Measurements from ENCODE around the gene KCNQ1. TPM values are rescaled to one million over a fixed set of nuclear protein-coding genes. Genes with fewer than 3 reads are reported as not detected.

The KCNQ1 gene
- total RNA-seq, 1 experiment from 2014 or later = not detected

- Histone ChIP-seq H3K27me3 (ENCODE audit: insufficient read depth, low read depth) (no peaks in the 10 kb centered on the region), H3K27ac (no peak overlapping the region), H3K79me2 (ENCODE audit: low read depth) (peaks cover 49% of the 10 kb centered on the region), H2AFZ (no peak overlapping the region), H4K20me1 (ENCODE audit: insufficient read depth) (peaks cover 9% of the 10 kb centered on the region), H3K9me3 (ENCODE audit: insufficient read depth, low read depth) (no peaks in the 10 kb centered on the region), H3K36me3 (ENCODE audit: low read depth) (no peaks in the 10 kb centered on the region), H3K4me2 (no peak overlapping the region), H3K4me3 (no peak overlapping the region), H3K4me1 (replicated peaks; ENCODE audit: insufficient read depth) (peaks cover 10% of the 10 kb centered on the region), H3F3A (ENCODE audit: insufficient read depth, low read depth) (no peaks in the 10 kb centered on the region), H3K9me2 (ENCODE audit: insufficient read depth) (no peaks in the 10 kb centered on the region)
- intact Hi-C loops (cut with micrococcal nuclease; ENCODE audit: unreplicated experiment) = loop anchor here (10.0 kb wide), 1 partner anchor 160 kb away; no protein-coding TSS in a partner anchor
- CTCF ChIA-PET = no interaction called here
- TF ChIP-seq CTCF (conservative IDR thresholded peaks at IDR 0.05) (no peak), EZH2 (IDR thresholded peaks at IDR 0.05; ENCODE audit: low read depth) (no peak)
- DNase-seq = no peak
- POLR2A ChIA-PET (ENCODE audit: unreplicated experiment) = no interaction called here
- BruUV-seq (replicated peaks) = no TSS peak
Observed at GRCh38 chr11:2694495-2694894, 249.7 kb downstream of the KCNQ1 start.

GRCh38 chr11:2694995-2695939, 250.5 kb downstream of the KCNQ1 start:
- Histone ChIP-seq H3K27me3 (ENCODE audit: insufficient read depth, low read depth) (no peaks in the 10 kb centered on the region), H3K27ac (no peak overlapping the region)
- POLR2A ChIA-PET (ENCODE audit: unreplicated experiment) = no interaction called here

GRCh38 chr11:2696455-2696854, 251.6 kb downstream of the KCNQ1 start:
- H3K36me3 ChIP-seq (ENCODE audit: low read depth) = no peaks in the 10 kb centered on the region
- CTCF ChIA-PET = interaction anchor here (0.6 kb wide), 1 partner anchor 9 kb away, joined by 3 read pairs; no protein-coding TSS in a partner anchor
- no peaks in the 10 kb centered on the region for H3K9me2 ChIP-seq (ENCODE audit: insufficient read depth)
- peaks cover 49% of the 10 kb centered on the region for H3K79me2 ChIP-seq (ENCODE audit: low read depth)
- peaks cover 9% of the 10 kb centered on the region for H4K20me1 ChIP-seq (ENCODE audit: insufficient read depth)
- no peak overlapping the region for H3K27ac ChIP-seq
- TF ChIP-seq CTCF (conservative IDR thresholded peaks at IDR 0.05) = no peak
- TF ChIP-seq EZH2 (IDR thresholded peaks at IDR 0.05; ENCODE audit: low read depth) = no peak
- H3F3A ChIP-seq (ENCODE audit: insufficient read depth, low read depth) = no peaks in the 10 kb centered on the region
- no TSS peak for BruUV-seq (replicated peaks)
- H3K4me2 ChIP-seq = no peak overlapping the region
- H3K4me3 ChIP-seq = no peak overlapping the region
- no peaks in the 10 kb centered on the region for H3K9me3 ChIP-seq (ENCODE audit: insufficient read depth, low read depth)
- H3K4me1 ChIP-seq (replicated peaks; ENCODE audit: insufficient read depth) = peaks cover 14% of the 10 kb centered on the region
- intact Hi-C loops (cut with micrococcal nuclease; ENCODE audit: unreplicated experiment) = loop anchor here (10.0 kb wide), 1 partner anchor 162 kb away; no protein-coding TSS in a partner anchor
- no peak for DNase-seq
- POLR2A ChIA-PET (ENCODE audit: unreplicated experiment) = no interaction called here
- H3K27me3 ChIP-seq (ENCODE audit: insufficient read depth, low read depth) = no peaks in the 10 kb centered on the region
- no peak overlapping the region for H2AFZ ChIP-seq

More at GRCh38 chr11:2694995-2695939, 250.5 kb downstream of the KCNQ1 start:
- no peak overlapping the region for H3K4me2 ChIP-seq
- H3K36me3 ChIP-seq (ENCODE audit: low read depth) = no peaks in the 10 kb centered on the region
- H3K4me1 ChIP-seq (replicated peaks; ENCODE audit: insufficient read depth) = peaks cover 10% of the 10 kb centered on the region
- CTCF ChIA-PET = interaction anchor here (0.5 kb wide), 1 partner anchor 92 kb away, joined by 5 read pairs; no protein-coding TSS in a partner anchor
- H3K9me2 ChIP-seq (ENCODE audit: insufficient read depth) = no peaks in the 10 kb centered on the region
- intact Hi-C loops (cut with micrococcal nuclease; ENCODE audit: unreplicated experiment) = loop anchor here (10.0 kb wide), 1 partner anchor 160 kb away; no protein-coding TSS in a partner anchor
- no peak overlapping the region for H3K4me3 ChIP-seq
- no peak for DNase-seq
- TF ChIP-seq EZH2 (IDR thresholded peaks at IDR 0.05; ENCODE audit: low read depth) (no peak), CTCF (conservative IDR thresholded peaks at IDR 0.05) (no peak)
- no peak overlapping the region for H2AFZ ChIP-seq
- no TSS peak for BruUV-seq (replicated peaks)
- H3K79me2 ChIP-seq (ENCODE audit: low read depth) = peaks cover 49% of the 10 kb centered on the region
- peaks cover 9% of the 10 kb centered on the region for H4K20me1 ChIP-seq (ENCODE audit: insufficient read depth)
- no peaks in the 10 kb centered on the region for H3K9me3 ChIP-seq (ENCODE audit: insufficient read depth, low read depth)
- no peaks in the 10 kb centered on the region for H3F3A ChIP-seq (ENCODE audit: insufficient read depth, low read depth)
